Measurements from ENCODE around the gene CHRNA3. TPM values are rescaled to one million over a fixed set of nuclear protein-coding genes. Genes with fewer than 3 reads are reported as not detected.
"Not testable (repeated sequence)": the region's sequence is repeated elsewhere in the genome, so short reads cannot be mapped to it uniquely, and the experiment has no call there.

Gene CHRNA3
- total RNA-seq, 1 donor from 2014 or later = 3.8 TPM

- Mint-ChIP-seq H3K36me3 (ENCODE audit: low read depth) (peaks cover under 1% of the 10 kb centered on the region), H3K4me1 (peaks cover 6% of the 10 kb centered on the region), H3K9me3 (no peaks in the 10 kb centered on the region), H3K27me3 (ENCODE audit: low read depth) (peaks cover 34% of the 10 kb centered on the region), H3K4me3 (no peak overlapping the region), H3K27ac (ENCODE audit: unreplicated experiment) (no peak overlapping the region)
- no peak for TF ChIP-seq CTCF (conservative IDR thresholded peaks at IDR 0.05)
- no peak for DNase-seq (ENCODE audit: low read depth, low spot score)
Observed at GRCh38 chr15:78616506-78616905, 4.3 kb downstream of the CHRNA3 start.

- H3K4me1 Mint-ChIP-seq = peaks cover 6% of the 10 kb centered on the region
- no peaks in the 10 kb centered on the region for H3K36me3 Mint-ChIP-seq (ENCODE audit: low read depth)
- no peak for DNase-seq (ENCODE audit: low read depth, low spot score)
- no peak for TF ChIP-seq CTCF (conservative IDR thresholded peaks at IDR 0.05)
- H3K9me3 Mint-ChIP-seq = no peaks in the 10 kb centered on the region
- H3K27me3 Mint-ChIP-seq (ENCODE audit: low read depth) = peaks cover 29% of the 10 kb centered on the region
- H3K4me3 Mint-ChIP-seq = no peak overlapping the region
- no peak overlapping the region for H3K27ac Mint-ChIP-seq (ENCODE audit: unreplicated experiment)
Observed at GRCh38 chr15:78615151-78615589, 5.6 kb downstream of the CHRNA3 start.

DNA sequence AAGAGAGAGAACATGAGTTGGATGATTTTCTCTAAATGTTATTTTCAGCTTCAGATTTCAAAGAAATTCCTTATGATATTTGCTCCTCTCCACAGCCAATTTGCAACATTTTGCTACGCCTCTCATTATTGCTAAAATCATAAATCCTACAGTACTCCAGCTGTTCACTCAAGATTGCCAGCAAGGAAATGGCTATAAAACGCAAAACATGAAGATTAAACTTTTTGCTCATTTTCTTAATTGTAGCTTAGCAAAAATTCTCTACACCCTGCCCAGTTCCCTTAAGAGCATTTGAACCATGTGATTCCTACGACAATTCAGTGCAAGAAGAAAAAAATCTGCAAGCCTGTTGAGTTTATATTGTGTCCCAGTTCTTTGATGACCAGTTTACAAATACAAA, 6.8 kb downstream of the CHRNA3 start:
- TF ChIP-seq CTCF (conservative IDR thresholded peaks at IDR 0.05) = no peak
- Mint-ChIP-seq H3K36me3 (ENCODE audit: low read depth) (no peaks in the 10 kb centered on the region), H3K4me3 (no peak overlapping the region), H3K27ac (ENCODE audit: unreplicated experiment) (no peak overlapping the region), H3K9me3 (no peaks in the 10 kb centered on the region), H3K4me1 (peaks cover 6% of the 10 kb centered on the region), H3K27me3 (ENCODE audit: low read depth) (peaks cover 24% of the 10 kb centered on the region)
- DNase-seq (ENCODE audit: low read depth, low spot score) = no peak

- peaks cover 25% of the 10 kb centered on the region for H3K27me3 Mint-ChIP-seq (ENCODE audit: low read depth)
- H3K9me3 Mint-ChIP-seq; H3K36me3 Mint-ChIP-seq (ENCODE audit: low read depth); DNase-seq (ENCODE audit: low read depth, low spot score); H3K4me3 Mint-ChIP-seq; H3K4me1 Mint-ChIP-seq; H3K27ac Mint-ChIP-seq (ENCODE audit: unreplicated experiment): not testable (repeated sequence)
Observed at GRCh38 chr15:78609551-78609950, 11.2 kb downstream of the CHRNA3 start.

DNA sequence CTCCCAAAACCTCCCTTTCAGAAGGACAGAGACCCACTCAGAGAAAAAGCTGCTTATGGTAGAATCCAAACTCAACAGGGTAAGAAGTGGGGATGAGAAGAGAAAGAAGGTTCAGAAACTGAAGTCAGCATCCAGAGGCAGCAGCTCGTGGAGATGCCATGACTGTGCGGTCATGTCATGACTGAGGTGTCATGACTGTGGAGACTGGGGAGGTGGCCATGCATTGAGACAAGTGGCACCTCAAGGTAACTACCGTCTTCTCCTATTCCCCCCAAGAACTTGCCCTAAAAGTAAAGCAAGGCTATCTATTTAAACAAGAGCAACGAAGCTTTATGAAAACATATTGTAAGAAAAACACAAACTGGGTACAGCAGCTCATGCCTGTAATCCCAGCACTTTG, 15.1 kb downstream of the CHRNA3 start:
- peaks cover 24% of the 10 kb centered on the region for H3K27me3 Mint-ChIP-seq (ENCODE audit: low read depth)
- H3K27ac Mint-ChIP-seq (ENCODE audit: unreplicated experiment) = no peak overlapping the region
- H3K36me3 Mint-ChIP-seq (ENCODE audit: low read depth) = peaks cover 8% of the 10 kb centered on the region
- no peaks in the 10 kb centered on the region for H3K9me3 Mint-ChIP-seq
- H3K4me1 Mint-ChIP-seq = no peaks in the 10 kb centered on the region
- no peak for TF ChIP-seq CTCF (conservative IDR thresholded peaks at IDR 0.05)
- H3K4me3 Mint-ChIP-seq = no peak overlapping the region
- DNase-seq (ENCODE audit: low read depth, low spot score) = no peak

- peaks cover 8% of the 10 kb centered on the region for H3K36me3 Mint-ChIP-seq (ENCODE audit: low read depth)
- H3K27me3 Mint-ChIP-seq (ENCODE audit: low read depth) = peaks cover 22% of the 10 kb centered on the region
- H3K27ac Mint-ChIP-seq (ENCODE audit: unreplicated experiment) = no peak overlapping the region
- DNase-seq (ENCODE audit: low read depth, low spot score) = no peak
- no peak overlapping the region for H3K4me3 Mint-ChIP-seq
- no peaks in the 10 kb centered on the region for H3K4me1 Mint-ChIP-seq
- no peak for TF ChIP-seq CTCF (conservative IDR thresholded peaks at IDR 0.05)
- H3K9me3 Mint-ChIP-seq = no peaks in the 10 kb centered on the region
Observed at GRCh38 chr15:78605201-78605600, 15.6 kb downstream of the CHRNA3 start.

Measured in neural crest cell (in vitro differentiated cells).